ENCODE measurements around the gene OXCT1. TPM values are rescaled to one million over a fixed set of nuclear protein-coding genes. Genes with fewer than 3 reads are reported as not detected.

The OXCT1 gene
- total and polyA plus RNA-seq, 2 of the 8 experiments (the other 6 are each of a cell fraction or from before 2014, with no cell fraction given) = 10.1 to 28.2 TPM

DNA sequence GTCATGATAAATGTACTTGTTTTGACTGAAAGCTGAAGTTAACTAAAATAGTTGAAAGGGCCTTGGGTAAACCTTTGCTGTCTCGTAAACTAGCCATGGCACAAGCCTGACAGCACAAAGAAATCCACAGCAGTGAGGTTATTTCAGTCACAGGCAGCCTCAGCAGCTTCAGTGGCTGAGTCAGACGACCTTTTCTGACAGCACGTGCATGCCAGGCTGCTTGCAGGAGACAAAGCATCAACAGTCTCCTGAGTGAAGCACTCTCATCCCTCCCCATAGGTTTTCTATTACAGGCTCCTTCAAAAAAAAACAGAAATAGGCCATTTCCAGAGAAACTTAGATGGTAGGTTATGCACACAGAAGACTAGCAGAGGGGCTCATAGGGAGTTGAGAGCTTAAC lies 34.6 kb downstream of the OXCT1 start:
- H2BK5ac ChIP-seq (ENCODE audit: low read depth, low read length) = no peak overlapping the region
- H3K79me1 ChIP-seq (ENCODE audit: low read depth, low read length) = no peaks in the 10 kb centered on the region
- no peak overlapping the region for H3K9ac ChIP-seq (replicated peaks in 1 of 4; ENCODE audit: extremely low read depth in 1 of 4, low read depth in 3 of 4, low read length in 3 of 4)
- ChIA-PET CTCF (ENCODE audit: partially characterized antibody) (interaction anchor here (0.6 to 1.6 kb wide), 5 partner anchors 9 to 382 kb away, joined by 3 to 5 read pairs (median 4); no protein-coding TSS in a partner anchor), POLR2A (ENCODE audit: partially characterized antibody) (no interaction called here)
- no peaks in the 10 kb centered on the region; a peak in 1 of 8 replicates for H3K36me3 ChIP-seq (ENCODE audit: control insufficient read depth in 2 of 4, insufficient read depth in 4 of 4, low read length in 3 of 4)
- H3K14ac ChIP-seq (ENCODE audit: insufficient read length) = no peak overlapping the region
- no peak overlapping the region for H2BK20ac ChIP-seq (ENCODE audit: low read length)
- H3K27me3 ChIP-seq (replicated peaks in 1 of 4; ENCODE audit: control insufficient read depth in 3 of 4, extremely low read depth in 1 of 4, insufficient read depth in 3 of 4, low read length in 3 of 4) = no peaks in the 10 kb centered on the region
- H4K20me1 ChIP-seq (replicated peaks in 1 of 2; ENCODE audit: control insufficient read depth in 1 of 2, insufficient read depth in 2 of 2, low read length in 2 of 2) = no peaks in the 10 kb centered on the region
- H2BK15ac ChIP-seq (ENCODE audit: low read length) = no peak overlapping the region
- H3K4ac ChIP-seq (replicated peaks; ENCODE audit: insufficient read length, low read depth, low read length) = no peak overlapping the region
- H2AFZ ChIP-seq (ENCODE audit: low read length) = no peak overlapping the region
- no peaks in the 10 kb centered on the region for H3K79me2 ChIP-seq (ENCODE audit: control insufficient read depth in 1 of 2, insufficient read depth in 2 of 2, low read length in 2 of 2)
- H4K5ac ChIP-seq (ENCODE audit: insufficient read length, low read depth, low read length) = no peak overlapping the region
- DNase-seq (ENCODE audit: low read depth in 1 of 2, low spot score in 2 of 2) (no peak), FAIRE-seq (no peak)
- no peak overlapping the region for H3K27ac ChIP-seq (ENCODE audit: low read depth, low read length)
- 85% methylated on average over 3 of the region's 3 CpGs; no CpG with 5 or more reads in 1 of the 2 experiments for WGBS, 2 experiments (ENCODE audit: extremely low coverage in 1 of 2, insufficient coverage in 1 of 2, insufficient read length in 1 of 2, insufficient replicate concordance in 2 of 2, low coverage in 1 of 2, low lambda C conversion rate in 2 of 2, missing lambda C conversion rate in 1 of 2)
- H2AK5ac ChIP-seq (ENCODE audit: low read depth, low read length) = no peak overlapping the region
- H3K23me2 ChIP-seq (ENCODE audit: low read depth, low read length) = no peaks in the 10 kb centered on the region
- no peak overlapping the region for H3K56ac ChIP-seq (replicated peaks; ENCODE audit: insufficient read length, low read depth, low read length)
- H3K9me3 ChIP-seq (ENCODE audit: insufficient read depth in 2 of 2, low read depth in 1 of 2, low read length in 1 of 2) = no peaks in the 10 kb centered on the region
- H3K23ac ChIP-seq (ENCODE audit: insufficient read length) = no peak overlapping the region
- no peak overlapping the region for H3K4me3 ChIP-seq (ENCODE audit: extremely low read depth in 1 of 4, insufficient read depth in 2 of 4, low read depth in 3 of 4, low read length in 4 of 4)
- H4K91ac ChIP-seq (replicated peaks; ENCODE audit: insufficient read length, low read length) = no peak overlapping the region
- H4K8ac ChIP-seq (ENCODE audit: extremely low read depth, insufficient read depth, low read length) = no peak overlapping the region; the same call in 1 of the 2 replicates
- H3K4me2 ChIP-seq (ENCODE audit: insufficient read depth in 1 of 2, low read depth in 2 of 2, low read length in 2 of 2) = no peak overlapping the region
- H2BK120ac ChIP-seq (replicated peaks; ENCODE audit: low read depth, low read length) = no peak overlapping the region
- no peak overlapping the region for H3K18ac ChIP-seq (ENCODE audit: extremely low read depth, low read length)
- H2BK12ac ChIP-seq (ENCODE audit: low read depth, low read length) = no peak overlapping the region
- no peaks in the 10 kb centered on the region for H3K4me1 ChIP-seq (replicated peaks in 1 of 4; ENCODE audit: control insufficient read depth in 3 of 4, insufficient read depth in 4 of 4, low read length in 3 of 4)
- TF ChIP-seq FOSL1 (IDR thresholded peaks at IDR 0.05; ENCODE audit: insufficient read depth, low read depth, low read length) (no peak), GABPA (IDR thresholded peaks at IDR 0.05; ENCODE audit: borderline replicate concordance, insufficient read depth, low read length) (no peak), TEAD4 (IDR thresholded peaks at IDR 0.05; ENCODE audit: low read depth, low read length) (no peak), JUN (IDR thresholded peaks at IDR 0.05; ENCODE audit: low read depth, low read length) (no peak), ZNF274 (IDR thresholded peaks at IDR 0.05; ENCODE audit: borderline replicate concordance, extremely low read depth, low read length) (no peak), ATF3 (IDR thresholded peaks at IDR 0.05; ENCODE audit: insufficient read depth, low read depth, low read length) (no peak), NANOG (IDR thresholded peaks at IDR 0.05; ENCODE audit: insufficient read depth, low read depth, low read length, poor library complexity, severe bottlenecking) (no peak)

Data from H1 (cell line).